Glutamatergic neuron (in vitro differentiated cells): ENCODE data around the gene MAPKBP1. TPM values are rescaled to one million over a fixed set of nuclear protein-coding genes. Genes with fewer than 3 reads are reported as not detected.

Experiments used
- DNase-seq: peaks from one replicate; pipeline ENCODE4 v3.0.0; 2022
- H3K27ac Mint-ChIP-seq: one replicate; pipeline ENCODE4 v1.8.0; 2020; ENCODE audit warnings: mild to moderate bottlenecking, mixed read lengths, inconsistent platforms; ENCODE audit not compliant: unreplicated experiment
- H3K27me3 Mint-ChIP-seq: one replicate; pipeline ENCODE4 v1.8.0; 2020; ENCODE audit warnings: mild to moderate bottlenecking, moderate library complexity, mixed read lengths, inconsistent platforms; ENCODE audit not compliant: unreplicated experiment
- H3K36me3 Mint-ChIP-seq: one replicate; pipeline ENCODE4 v1.8.0; 2020; ENCODE audit warnings: mild to moderate bottlenecking, mixed read lengths, inconsistent platforms; ENCODE audit not compliant: unreplicated experiment
- H3K4me1 Mint-ChIP-seq: one replicate; pipeline ENCODE4 v1.8.0; 2020; ENCODE audit warnings: mild to moderate bottlenecking, low read depth, mixed read lengths, inconsistent platforms; ENCODE audit not compliant: unreplicated experiment
- H3K4me3 Mint-ChIP-seq: one replicate; pipeline ENCODE4 v1.8.0; 2020; ENCODE audit warnings: mild to moderate bottlenecking, mixed read lengths, inconsistent platforms; ENCODE audit not compliant: unreplicated experiment
- H3K9me3 Mint-ChIP-seq: one replicate; pipeline ENCODE4 v1.8.0; 2020; ENCODE audit warnings: mild to moderate bottlenecking, moderate library complexity, mixed read lengths, inconsistent platforms; ENCODE audit not compliant: unreplicated experiment
- total RNA-seq: library from RNA; stranded (reverse); fragmentation: NEBNext Ultra II Directional; extraction: Animal tissue kit (Norgen Biotek cat#: 25700); gene quantifications from one replicate; pipeline ENCODE4 v1.2.1, GENCODE V29; 2021; ENCODE audit not compliant: unreplicated experiment
- TF ChIP-seq, protein P1 (sequence below): fragments of 200-600 bp; sonication (generic); IDR thresholded peaks from one replicate; pipeline ENCODE4 v1.5.0; 2021; ENCODE audit not compliant: partially characterized antibody, unreplicated experiment

The MAPKBP1 gene
- total RNA-seq, 1 donor from 2014 or later, result 45.7 TPM

DNA sequence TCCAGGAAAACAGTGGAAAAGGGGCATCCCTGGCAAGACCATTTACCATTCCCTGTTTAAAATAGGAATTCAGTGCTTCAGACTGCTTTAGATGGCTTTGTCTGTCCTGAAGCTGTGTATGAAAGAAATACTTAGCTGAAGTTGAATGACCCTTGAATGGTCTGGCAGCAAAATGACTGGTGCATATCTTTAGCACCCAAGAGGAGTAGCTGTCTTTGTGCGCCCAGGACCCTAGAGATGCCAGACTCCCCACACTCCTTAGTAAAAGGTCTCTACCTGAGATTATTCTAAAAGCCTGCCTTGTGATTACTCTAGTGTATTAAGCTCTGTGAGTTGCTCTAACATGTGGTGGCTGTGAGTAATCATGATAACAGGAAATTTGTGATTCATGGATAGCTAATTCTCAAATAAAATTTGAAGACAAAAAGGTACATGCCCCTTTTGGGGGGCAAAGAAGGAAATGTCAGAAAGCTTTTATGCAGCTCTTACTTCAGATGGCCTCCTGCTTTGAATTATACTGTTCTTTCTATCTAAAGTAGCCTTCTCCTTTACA, 3.2 kb downstream of the MAPKBP1 start:
- Mint-ChIP-seq H3K27me3 (peaks cover 4% of the 10 kb centered on the region), H3K4me1 (peaks cover 25% of the 10 kb centered on the region), H3K36me3 (no peaks in the 10 kb centered on the region), H3K9me3 (peaks cover 3% of the 10 kb centered on the region), H3K27ac (no peak overlapping the region), H3K4me3 (no peak overlapping the region)
- DNase-seq, result no peak
- TF ChIP-seq, protein P1, sequence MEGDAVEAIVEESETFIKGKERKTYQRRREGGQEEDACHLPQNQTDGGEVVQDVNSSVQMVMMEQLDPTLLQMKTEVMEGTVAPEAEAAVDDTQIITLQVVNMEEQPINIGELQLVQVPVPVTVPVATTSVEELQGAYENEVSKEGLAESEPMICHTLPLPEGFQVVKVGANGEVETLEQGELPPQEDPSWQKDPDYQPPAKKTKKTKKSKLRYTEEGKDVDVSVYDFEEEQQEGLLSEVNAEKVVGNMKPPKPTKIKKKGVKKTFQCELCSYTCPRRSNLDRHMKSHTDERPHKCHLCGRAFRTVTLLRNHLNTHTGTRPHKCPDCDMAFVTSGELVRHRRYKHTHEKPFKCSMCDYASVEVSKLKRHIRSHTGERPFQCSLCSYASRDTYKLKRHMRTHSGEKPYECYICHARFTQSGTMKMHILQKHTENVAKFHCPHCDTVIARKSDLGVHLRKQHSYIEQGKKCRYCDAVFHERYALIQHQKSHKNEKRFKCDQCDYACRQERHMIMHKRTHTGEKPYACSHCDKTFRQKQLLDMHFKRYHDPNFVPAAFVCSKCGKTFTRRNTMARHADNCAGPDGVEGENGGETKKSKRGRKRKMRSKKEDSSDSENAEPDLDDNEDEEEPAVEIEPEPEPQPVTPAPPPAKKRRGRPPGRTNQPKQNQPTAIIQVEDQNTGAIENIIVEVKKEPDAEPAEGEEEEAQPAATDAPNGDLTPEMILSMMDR, result no peak

DNA sequence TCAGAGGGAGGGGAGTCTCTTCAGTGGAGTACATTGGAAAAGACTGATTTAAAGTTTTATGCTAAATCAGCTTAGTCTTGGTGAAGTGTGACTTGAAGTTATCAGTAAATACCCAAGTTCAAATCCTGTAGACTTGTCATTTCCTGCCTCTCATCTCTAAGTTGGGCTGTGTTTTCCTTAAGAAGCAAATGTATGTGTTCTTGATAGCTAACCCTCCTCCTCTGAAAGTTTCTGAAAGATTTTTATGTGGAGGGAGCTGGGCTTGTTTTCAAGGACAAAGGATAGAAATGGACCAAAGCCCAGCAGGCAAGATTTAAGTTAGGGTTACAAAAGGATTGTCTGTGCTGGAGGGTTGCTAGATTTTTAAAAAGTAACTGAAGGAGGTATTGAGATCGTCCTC, 4.2 kb downstream of the MAPKBP1 start:
- H3K27ac Mint-ChIP-seq, result no peak overlapping the region
- peaks cover 3% of the 10 kb centered on the region for H3K9me3 Mint-ChIP-seq

GRCh38 chr15:41779662-41780157, 5.4 kb downstream of the MAPKBP1 start:
- H3K27me3 Mint-ChIP-seq, result no peaks in the 10 kb centered on the region
- no peak overlapping the region for H3K4me3 Mint-ChIP-seq
- H3K27ac Mint-ChIP-seq, result no peak overlapping the region
- TF ChIP-seq, protein P1, result no peak
- no peaks in the 10 kb centered on the region for H3K36me3 Mint-ChIP-seq
- peaks cover 3% of the 10 kb centered on the region for H3K9me3 Mint-ChIP-seq
- peaks cover 21% of the 10 kb centered on the region for H3K4me1 Mint-ChIP-seq
- DNase-seq, result no peak

More for the DNA sequence above, 4.2 kb downstream of the MAPKBP1 start:
- DNase-seq, result no peak
- Mint-ChIP-seq H3K36me3 (no peaks in the 10 kb centered on the region), H3K4me3 (no peak overlapping the region), H3K27me3 (no peaks in the 10 kb centered on the region), H3K4me1 (peaks cover 22% of the 10 kb centered on the region)
- TF ChIP-seq, protein P1, result no peak

DNA sequence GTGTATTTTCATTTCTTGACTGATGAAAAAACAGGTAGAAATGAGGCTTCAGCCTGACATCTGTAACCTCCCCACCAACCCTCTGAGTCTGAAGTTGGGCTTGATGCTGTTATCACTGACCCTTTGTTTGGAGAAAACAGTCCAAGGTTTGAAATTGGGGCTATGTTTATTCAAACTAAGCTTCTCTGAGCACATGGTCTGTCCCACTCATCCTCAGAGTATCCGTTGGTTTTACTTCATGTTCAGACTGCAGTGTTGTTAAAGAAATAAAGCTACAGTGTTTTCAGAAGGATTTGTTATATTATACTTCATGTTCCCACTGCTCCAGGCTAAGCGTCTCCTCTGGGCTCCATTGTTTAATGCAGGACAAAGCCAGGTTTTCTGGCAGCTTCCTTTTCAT, 6.0 kb downstream of the MAPKBP1 start:
- Mint-ChIP-seq H3K4me3 (no peak overlapping the region), H3K27me3 (no peaks in the 10 kb centered on the region), H3K4me1 (peaks cover 20% of the 10 kb centered on the region), H3K36me3 (no peaks in the 10 kb centered on the region), H3K27ac (no peak overlapping the region), H3K9me3 (no peaks in the 10 kb centered on the region)
- TF ChIP-seq, protein P1, result no peak
- DNase-seq, result no peak

GRCh38 chr15:41780727-41781126, 6.4 kb downstream of the MAPKBP1 start:
- H3K4me3 Mint-ChIP-seq, result no peak overlapping the region
- no peaks in the 10 kb centered on the region for H3K9me3 Mint-ChIP-seq
- DNase-seq, result no peak
- no peak overlapping the region for H3K27ac Mint-ChIP-seq
- TF ChIP-seq, protein P1, result no peak
- H3K36me3 Mint-ChIP-seq, result no peaks in the 10 kb centered on the region
- H3K27me3 Mint-ChIP-seq, result no peaks in the 10 kb centered on the region
- peaks cover 16% of the 10 kb centered on the region for H3K4me1 Mint-ChIP-seq
